IPS-NIHi7 (cell line): Measurements from ENCODE around the gene NPM3.
A peak's percentile ranks its signal among the peaks of the same experiment; 100 is the strongest.

ENCODE experiments used
- DNase-seq: peaks from one replicate; pipeline ENCODE4 v3.0.0; 2012; ENCODE audit warnings: mixed read lengths; ENCODE audit errors: extremely low spot score

Gene NPM3

GRCh38 chr10:101759309-101760247 is 23.7 kb downstream of the NPM3 start:
- DNase-seq: peak; percentile 61

DNA sequence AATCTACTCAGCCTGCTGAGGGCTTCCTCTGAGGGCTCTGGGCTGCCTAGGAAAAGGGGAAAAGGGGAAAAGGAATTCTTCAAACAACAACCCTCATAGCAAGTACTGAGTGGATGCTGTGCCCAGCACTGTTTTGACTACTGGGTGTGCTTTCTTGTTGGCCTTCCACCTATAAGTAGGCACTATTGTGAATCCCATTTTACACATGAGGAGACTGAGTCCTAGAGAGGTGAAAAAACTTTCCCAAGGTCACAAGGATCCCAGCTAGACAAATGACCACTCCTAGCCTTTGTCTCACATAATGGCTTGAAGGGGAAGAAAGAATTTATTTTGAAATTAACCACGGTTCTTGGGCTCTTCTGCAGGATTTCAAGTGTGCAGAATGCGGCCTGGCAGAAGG is 24.4 kb downstream of the NPM3 start:
- DNase-seq: no peak

GRCh38 chr10:101752241-101752640 is 31.0 kb downstream of the NPM3 start:
- DNase-seq: no peak

DNA sequence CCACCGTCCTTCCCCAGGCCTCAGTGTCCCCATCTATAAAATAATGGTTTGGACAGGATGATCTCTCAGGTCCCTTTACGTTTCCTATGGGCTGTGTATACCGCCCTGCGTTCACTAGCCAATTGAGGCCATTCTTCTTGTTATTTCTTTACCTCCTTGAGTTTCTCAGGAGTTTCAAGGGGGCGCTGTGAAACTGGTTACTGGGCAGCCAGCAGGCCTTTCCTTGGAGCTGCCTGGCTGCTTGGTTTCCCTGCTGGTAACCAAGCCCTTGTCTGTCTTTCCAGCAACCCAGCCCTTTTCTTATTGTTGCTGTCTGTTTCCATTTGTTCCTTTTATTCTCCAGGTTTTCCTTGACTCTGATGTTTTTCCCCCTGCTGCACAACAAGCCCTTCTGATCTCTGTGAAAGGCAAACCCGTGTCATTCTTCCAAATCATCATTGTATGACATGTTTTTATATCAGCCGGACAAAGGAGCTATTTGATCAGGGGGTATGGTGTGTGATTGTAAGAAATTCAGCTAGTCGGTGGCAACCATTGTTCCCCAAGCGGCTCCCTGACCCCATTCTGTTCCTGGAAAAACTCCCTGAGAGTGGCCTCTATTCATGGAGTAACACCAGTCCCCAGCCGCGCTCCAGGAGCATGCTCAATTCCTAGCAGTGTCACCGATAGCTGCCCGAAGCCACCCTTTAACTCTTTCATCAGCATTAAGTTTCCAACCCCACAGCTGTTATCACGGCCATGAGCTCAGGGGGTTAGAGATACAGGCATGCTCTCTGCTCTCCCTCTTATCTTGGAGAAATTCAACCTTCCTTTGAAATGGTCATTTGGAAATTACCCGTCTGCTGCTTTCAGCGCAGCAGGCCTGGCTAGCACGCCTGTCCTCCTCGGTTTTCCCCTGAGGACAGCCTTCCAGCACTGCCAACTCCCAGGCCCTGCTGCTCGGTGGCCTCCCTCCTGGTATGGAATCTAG is 33.9 kb downstream of the NPM3 start:
- peak; percentile 87 for DNase-seq

- no peak for DNase-seq
Observed at GRCh38 chr10:101748496-101748895, 34.8 kb downstream of the NPM3 start.

- DNase-seq: no peak
Observed at GRCh38 chr10:101745074-101745696, 38.1 kb downstream of the NPM3 start.

GRCh38 chr10:101744267-101744666 is 39.0 kb downstream of the NPM3 start:
- DNase-seq: no peak

GRCh38 chr10:101741938-101742337 is 41.3 kb downstream of the NPM3 start:
- no peak for DNase-seq

- DNase-seq: no peak
Observed at GRCh38 chr10:101736666-101737065, 46.6 kb downstream of the NPM3 start.

GRCh38 chr10:101732096-101732495 is 51.1 kb downstream of the NPM3 start:
- no peak for DNase-seq
